Liver (tissue), 9 donors: ENCODE measurements around the gene CALCA. TPM values are rescaled to one million over a fixed set of nuclear protein-coding genes. Genes with fewer than 3 reads are reported as not detected.

ENCODE experiments used
- DNase-seq: peaks from one replicate; pipeline ENCODE4 v3.0.0-alpha.2; 2017; ENCODE audit warnings: low spot score
- H3K27ac ChIP-seq, 2 donors: one replicate each; pipeline ENCODE4 v1.7.0; 2013; ENCODE audit warnings: inconsistent platforms in 2 of 2, low read length in 2 of 2, control low read depth in 1 of 2, low read depth in 1 of 2, mild to moderate bottlenecking in 1 of 2
- H3K27me3 ChIP-seq, 4 donors: one replicate each; pipeline versions ENCODE4 v1.6.1 to v1.7.0; 2013; ENCODE audit warnings: low read length in 3 of 4, inconsistent platforms in 1 of 4, mild to moderate bottlenecking in 1 of 4, moderate library complexity in 1 of 4; ENCODE audit not compliant: control insufficient read depth in 4 of 4, insufficient read depth in 4 of 4
- H3K36me3 ChIP-seq, 4 donors: one replicate each; pipeline versions ENCODE4 v1.6.1 to v1.7.0; 2013; ENCODE audit warnings: low read length in 3 of 4, mild to moderate bottlenecking in 3 of 4, low read depth in 1 of 4, moderate library complexity in 1 of 4; ENCODE audit not compliant: control insufficient read depth in 4 of 4, insufficient read depth in 3 of 4
- H3K4me1 ChIP-seq, 4 donors: one replicate each; pipeline versions ENCODE4 v1.6.1 to v1.7.0; 2013; ENCODE audit warnings: low read length in 3 of 4, mild to moderate bottlenecking in 3 of 4, moderate library complexity in 1 of 4; ENCODE audit not compliant: control insufficient read depth in 4 of 4, insufficient read depth in 4 of 4
- H3K4me3 ChIP-seq, 3 donors: one replicate each; pipeline versions ENCODE4 v1.6.1 to v1.7.0; 2013; ENCODE audit warnings: low read length in 3 of 3, control low read depth in 1 of 3, low read depth in 1 of 3, mild to moderate bottlenecking in 1 of 3
- H3K9ac ChIP-seq, 2 donors: one replicate each; pipeline ENCODE4 v1.7.0; 2013; ENCODE audit warnings: low read length in 2 of 2, mild to moderate bottlenecking in 2 of 2, moderate library complexity in 2 of 2, control low read depth in 1 of 2, low read depth in 1 of 2
- H3K9me3 ChIP-seq, 4 donors: one replicate each; pipeline versions ENCODE4 v1.6.1 to v1.7.0; 2013; ENCODE audit warnings: low read length in 3 of 4; ENCODE audit not compliant: control insufficient read depth in 4 of 4
- ATF3 ChIP-seq: IDR thresholded peaks from 2 replicates; pipeline ENCODE4 v1.6.1; 2016; ENCODE audit warnings: antibody characterized with exemption
- CTCF ChIP-seq: fragments of 150-350 bp; IDR thresholded peaks from 2 replicates; pipeline ENCODE4 v1.5.1; 2017; ENCODE audit warnings: improper control_type of control experiment, low read depth, low read length; ENCODE audit not compliant: missing input control
- EGR1 ChIP-seq, 2 donors: IDR thresholded peaks; 2 replicates each; pipeline ENCODE4 v1.6.1; 2016 to 2018; ENCODE audit warnings: antibody characterized with exemption in 2 of 2, low read depth in 2 of 2
- FOXA1 ChIP-seq: IDR thresholded peaks from 2 replicates; pipeline ENCODE4 v1.6.1; 2016; ENCODE audit warnings: antibody characterized with exemption
- FOXA2 ChIP-seq: IDR thresholded peaks from 2 replicates; pipeline ENCODE4 v1.6.1; 2016; ENCODE audit warnings: antibody characterized with exemption
- GABPA ChIP-seq, 2 donors: IDR thresholded peaks in 1 of 2; conservative IDR thresholded peaks in 1 of 2; 2 replicates each; pipeline ENCODE4 v1.6.1; 2016; ENCODE audit warnings: antibody characterized with exemption in 2 of 2, mild to moderate bottlenecking in 1 of 2, moderate library complexity in 1 of 2
- HNF4A ChIP-seq, 2 donors: conservative IDR thresholded peaks; 2 replicates each; pipeline ENCODE4 v1.6.1; 2016; ENCODE audit warnings: antibody characterized with exemption in 2 of 2, mild to moderate bottlenecking in 2 of 2
- HNF4G ChIP-seq: IDR thresholded peaks from 2 replicates; pipeline ENCODE4 v1.6.1; 2016; ENCODE audit warnings: antibody characterized with exemption
- JUND ChIP-seq, 2 donors: IDR thresholded peaks; 2 replicates each; pipeline ENCODE4 v1.6.1; 2016; ENCODE audit warnings: antibody characterized with exemption in 2 of 2
- MAX ChIP-seq: IDR thresholded peaks from 2 replicates; pipeline ENCODE4 v1.6.1; 2016; ENCODE audit warnings: antibody characterized with exemption
- NR2F2 ChIP-seq: IDR thresholded peaks from 2 replicates; pipeline ENCODE4 v1.6.1; 2016; ENCODE audit warnings: antibody characterized with exemption
- RAD21 ChIP-seq, 2 donors: IDR thresholded peaks; 2 replicates each; pipeline ENCODE4 v1.6.1; 2016; ENCODE audit warnings: antibody characterized with exemption in 2 of 2, mild to moderate bottlenecking in 2 of 2
- REST ChIP-seq: IDR thresholded peaks from 2 replicates; pipeline ENCODE4 v1.6.1; 2016; ENCODE audit warnings: antibody characterized with exemption, mild to moderate bottlenecking
- RXRA ChIP-seq, 2 donors: IDR thresholded peaks; 2 replicates each; pipeline ENCODE4 v1.6.1; 2017 to 2018; ENCODE audit warnings: antibody characterized with exemption in 2 of 2, mild to moderate bottlenecking in 1 of 2
- SP1 ChIP-seq: IDR thresholded peaks from 2 replicates; pipeline ENCODE4 v1.6.1; 2018; ENCODE audit warnings: antibody characterized with exemption, mild to moderate bottlenecking
- TAF1 ChIP-seq: conservative IDR thresholded peaks from 2 replicates; pipeline ENCODE4 v1.6.1; 2016; ENCODE audit warnings: antibody characterized with exemption, mild to moderate bottlenecking
- YY1 ChIP-seq: IDR thresholded peaks from 2 replicates; pipeline ENCODE4 v1.6.1; 2016; ENCODE audit warnings: antibody characterized with exemption, mild to moderate bottlenecking
- ZBTB33 ChIP-seq: IDR thresholded peaks from 2 replicates; pipeline ENCODE4 v1.6.1; 2016; ENCODE audit warnings: antibody characterized with exemption
- WGBS: extraction: QIAGEN DNeasy Blood & Tissue Kit; methylation state at CpG from one replicate; pipeline ENCODE4 v1.1.7; 2013; 5-methylcytosine and 5-hydroxymethylcytosine counted together
- polyA plus RNA-seq, 2 donors: library from polyadenylated mRNA; stranded (reverse) in 1 of 2; unstranded in 1 of 2; fragments of 200-250 nt in 1 of 2; fragments of >200 nt in 1 of 2; fragmentation: Nextera tagmentation in 1 of 2; extraction: Ambion mirVana in 1 of 2; gene quantifications; one replicate each; pipeline versions ENCODE4 v1.2.1 to v1.2.3, GENCODE V29; 2013 to 2015
- total RNA-seq, 2 donors: library from RNA; depleted of rRNA; stranded (reverse); fragments of >200 nt; gene quantifications; one replicate each; pipeline ENCODE4 v1.2.3, GENCODE V29; 2014
- donor health status: healthy.
- donor health status: healthy.
- donor health status: healthy.
- donor health status: healthy.
- donor health status: healthy.

The CALCA gene
- total and polyA plus RNA-seq, 4 donors, result 0.33 to 34.7 (median 7.6) TPM

- Histone ChIP-seq H3K9me3 (no peaks in the 10 kb centered on the region), H3K4me3 (no peak overlapping the region), H3K36me3 (no peaks in the 10 kb centered on the region), H3K27ac (no peak overlapping the region), H3K4me1 (peaks cover 0 to 3% (median 3%) of the 10 kb centered on the region in 4 donors), H3K9ac (no peak overlapping the region), H3K27me3 (peaks cover 0 to 2% (median 0%) of the 10 kb centered on the region in 4 donors)
- TF ChIP-seq FOXA2 (no peak), EGR1 (IDR thresholded peaks at IDR 0.05; ENCODE audit: low read depth in 2 of 2) (no peak), HNF4G (no peak), GABPA (IDR thresholded peaks at IDR 0.05 in 1 of 2, conservative IDR thresholded peaks at IDR 0.05 in 1 of 2) (no peak), CTCF (no peak), RXRA (IDR thresholded peaks at IDR 0.05) (no peak), RAD21 (IDR thresholded peaks at IDR 0.05) (no peak), ATF3 (no peak), JUND (IDR thresholded peaks at IDR 0.05) (no peak)
- DNase-seq, result no peak
- WGBS, result 85% methylated on average over 3 of the region's 3 CpGs
Measured at GRCh38 chr11:14980854-14981253, 8.7 kb upstream of the CALCA start.

- no peaks in the 10 kb centered on the region for H3K36me3 ChIP-seq
- H3K4me1 ChIP-seq, result peaks cover 5 to 31% (median 25%) of the 10 kb centered on the region in 4 donors
- H3K9ac ChIP-seq, result no peak overlapping the region
- no peak overlapping the region for H3K4me3 ChIP-seq
- DNase-seq, result no peak
- H3K27ac ChIP-seq, result no peak overlapping the region
- TF ChIP-seq NR2F2, result no peak
- TF ChIP-seq ZBTB33, result no peak
- TF ChIP-seq FOXA1, result no peak
- TF ChIP-seq MAX, result no peak
- no peak for TF ChIP-seq RXRA (IDR thresholded peaks at IDR 0.05)
- TF ChIP-seq ATF3, result no peak
- TF ChIP-seq REST, result no peak
- no peak for TF ChIP-seq RAD21 (IDR thresholded peaks at IDR 0.05)
- no peak for TF ChIP-seq YY1
- no peak for TF ChIP-seq GABPA (IDR thresholded peaks at IDR 0.05 in 1 of 2, conservative IDR thresholded peaks at IDR 0.05 in 1 of 2)
- no peak for TF ChIP-seq HNF4G
- no peak for TF ChIP-seq JUND (IDR thresholded peaks at IDR 0.05)
- TF ChIP-seq SP1, result no peak
- no peak for TF ChIP-seq TAF1
- no peak for TF ChIP-seq EGR1 (IDR thresholded peaks at IDR 0.05; ENCODE audit: low read depth in 2 of 2)
- TF ChIP-seq FOXA2, result no peak
- TF ChIP-seq CTCF, result no peak
- TF ChIP-seq HNF4A (conservative IDR thresholded peaks at IDR 0.05), result no peak
- 91% methylated on average over 1 of the region's 1 CpG for WGBS
- H3K27me3 ChIP-seq, result peaks cover 4 to 11% (median 7%) of the 10 kb centered on the region in 4 donors
- no peaks in the 10 kb centered on the region for H3K9me3 ChIP-seq
Measured at GRCh38 chr11:14977101-14977880, 5.1 kb upstream of the CALCA start.
